Gastroesophageal sphincter (tissue), 2 donors: ENCODE results near the gene PJVK.

Experiments
- EP300 ChIP-seq: sonication (generic); formaldehyde crosslinking; IDR thresholded peaks from one replicate; pipeline ENCODE4 v1.6.1; 2017; ENCODE audit warnings: antibody characterized with exemption, mild to moderate bottlenecking
- POLR2AphosphoS5 ChIP-seq: sonication (generic); formaldehyde crosslinking; IDR thresholded peaks from one replicate; pipeline ENCODE4 v1.6.1; 2017; ENCODE audit warnings: antibody characterized with exemption

- TF ChIP-seq POLR2AphosphoS5 (peak; percentile 83), EP300 (no peak)
Measured at GRCh38 chr2:178480227-178481181, 29.3 kb downstream of the PJVK start, which contains the start of gene PLEKHA3.
